Fibroblast of lung (primary cell): ENCODE results near the gene CMIP. TPM values are rescaled to one million over a fixed set of nuclear protein-coding genes. Genes with fewer than 3 reads are reported as not detected.

Source experiments
- DNase-seq, 2 donors: peaks; one replicate each; pipeline versions ENCODE4 v3.0.0 to v3.0.0-alpha.2; 2010; ENCODE audit warnings: low read depth in 2 of 2
- H2AFZ ChIP-seq: 2 replicates; pipeline ENCODE4 v1.5.1; 2012; ENCODE audit warnings: low read length, control low read depth, inconsistent platforms
- H3K27ac ChIP-seq: 2 replicates; pipeline ENCODE4 v1.5.1; 2011; ENCODE audit warnings: low read length, control low read depth; ENCODE audit not compliant: insufficient read depth
- H3K27me3 ChIP-seq: 2 replicates; pipeline ENCODE4 v1.5.1; 2011; ENCODE audit warnings: mild to moderate bottlenecking, low read length; ENCODE audit not compliant: control insufficient read depth, insufficient read depth
- H3K36me3 ChIP-seq: 2 replicates; pipeline ENCODE4 v1.5.1; 2011; ENCODE audit warnings: low read length; ENCODE audit not compliant: control insufficient read depth, insufficient read depth
- H3K4me1 ChIP-seq: 2 replicates; pipeline ENCODE4 v1.5.1; 2011; ENCODE audit warnings: low read length; ENCODE audit not compliant: control insufficient read depth, insufficient read depth; ENCODE audit errors: extremely low read depth
- H3K4me2 ChIP-seq: 2 replicates; pipeline ENCODE4 v1.5.1; 2011; ENCODE audit warnings: low read length, control low read depth; ENCODE audit not compliant: insufficient read depth; ENCODE audit errors: extremely low read depth
- H3K4me3 ChIP-seq, 4 experiments: fragments of 200-600 bp in 1 of 4; sonication (generic) in 1 of 4; replicated peaks in 1 of 4; 2 replicates each; pipeline ENCODE4 v1.5.1; 2011 to 2016; ENCODE audit warnings: low read length in 4 of 4, low read depth in 3 of 4, mild to moderate bottlenecking in 3 of 4, control low read depth in 2 of 4, inconsistent platforms in 1 of 4, mixed read lengths in 1 of 4; ENCODE audit not compliant: insufficient read depth in 1 of 4; ENCODE audit errors: control extremely low read depth in 1 of 4
- H3K79me2 ChIP-seq: 2 replicates; pipeline ENCODE4 v1.5.1; 2012; ENCODE audit warnings: mild to moderate bottlenecking, low read length, inconsistent platforms; ENCODE audit not compliant: control insufficient read depth, insufficient read depth
- H3K9ac ChIP-seq: 2 replicates; pipeline ENCODE4 v1.5.1; 2011; ENCODE audit warnings: mild to moderate bottlenecking, low read length, control low read depth; ENCODE audit not compliant: insufficient read depth
- H3K9me3 ChIP-seq: 2 replicates; pipeline ENCODE4 v1.5.1; 2012; ENCODE audit warnings: low read depth, low read length; ENCODE audit not compliant: control insufficient read depth, insufficient read depth
- H4K20me1 ChIP-seq: 2 replicates; pipeline ENCODE4 v1.5.1; 2011; ENCODE audit warnings: low read length; ENCODE audit not compliant: control insufficient read depth, insufficient read depth; ENCODE audit errors: extremely low read depth
- CTCF ChIP-seq, 2 donors: IDR thresholded peaks in 1 of 2; conservative IDR thresholded peaks in 1 of 2; 1 replicate in 1 of 2; 2 replicates in 1 of 2; pipeline ENCODE4 v1.5.1; 2011 to 2012; ENCODE audit warnings: low read length in 2 of 2, control low read depth in 1 of 2, inconsistent platforms in 1 of 2, low read depth in 1 of 2, mild to moderate bottlenecking in 1 of 2
- EZH2 ChIP-seq: IDR thresholded peaks from 2 replicates; pipeline ENCODE4 v1.5.1; 2012; ENCODE audit warnings: low read length, control low read depth, mild to moderate bottlenecking; ENCODE audit errors: missing control alignments
- polyA plus RNA-seq, 2 donors: library from polyadenylated mRNA; depleted of rRNA in 1 of 2; stranded (reverse) in 1 of 2; unstranded in 1 of 2; fragments of >200 nt; gene quantifications; 2 replicates each; pipeline ENCODE4 v1.2.1, GENCODE V29; 2011 to 2012; ENCODE audit warnings: missing spikeins in 1 of 2
- total RNA-seq: library from RNA; depleted of rRNA; stranded (reverse); fragments of >200 nt; gene quantifications from 2 replicates; pipeline ENCODE4 v1.2.1, GENCODE V29; 2014

The CMIP gene
- total and polyA plus RNA-seq, 2 donors (not counting 1 experiment from before 2014, with no cell fraction given) = 1.9 to 5.1 TPM

- no peak overlapping the region for H3K9ac ChIP-seq
- no peak overlapping the region for H2AFZ ChIP-seq
- no peaks in the 10 kb centered on the region for H3K36me3 ChIP-seq
- no peaks in the 10 kb centered on the region for H3K9me3 ChIP-seq
- H3K27ac ChIP-seq = no peak overlapping the region
- H3K27me3 ChIP-seq = no peaks in the 10 kb centered on the region
- no peaks in the 10 kb centered on the region for H3K79me2 ChIP-seq
- DNase-seq = no peak
- no peaks in the 10 kb centered on the region for H4K20me1 ChIP-seq
- H3K4me2 ChIP-seq = no peak overlapping the region
- no peak overlapping the region for H3K4me3 ChIP-seq
- TF ChIP-seq CTCF (conservative IDR thresholded peaks at IDR 0.05 in 1 of 2, IDR thresholded peaks at IDR 0.05 in 1 of 2; ENCODE audit: low read depth in 1 of 2, low read length in 2 of 2) (no peak), EZH2 (no peak)
- H3K4me1 ChIP-seq = peaks cover 6% of the 10 kb centered on the region
Measured at GRCh38 chr16:81565321-81566028, 120.9 kb downstream of the CMIP start.

- Histone ChIP-seq H3K4me3 (no peak overlapping the region), H2AFZ (no peak overlapping the region), H3K36me3 (no peaks in the 10 kb centered on the region), H3K27me3 (no peaks in the 10 kb centered on the region), H3K4me1 (peaks cover 6% of the 10 kb centered on the region), H3K9me3 (no peaks in the 10 kb centered on the region), H3K9ac (no peak overlapping the region), H4K20me1 (no peaks in the 10 kb centered on the region), H3K27ac (no peak overlapping the region), H3K4me2 (no peak overlapping the region), H3K79me2 (no peaks in the 10 kb centered on the region)
- DNase-seq = no peak
- no peak for TF ChIP-seq EZH2
- TF ChIP-seq CTCF (conservative IDR thresholded peaks at IDR 0.05 in 1 of 2, IDR thresholded peaks at IDR 0.05 in 1 of 2; ENCODE audit: low read depth in 1 of 2, low read length in 2 of 2) = no peak
Measured at GRCh38 chr16:81566086-81567007, 121.7 kb downstream of the CMIP start.

- Histone ChIP-seq H3K79me2 (no peaks in the 10 kb centered on the region), H4K20me1 (no peaks in the 10 kb centered on the region), H2AFZ (no peak overlapping the region), H3K4me2 (no peak overlapping the region), H3K4me1 (peaks cover 6% of the 10 kb centered on the region), H3K9me3 (no peaks in the 10 kb centered on the region), H3K9ac (no peak overlapping the region), H3K27me3 (no peaks in the 10 kb centered on the region), H3K27ac (no peak overlapping the region), H3K4me3 (no peak overlapping the region), H3K36me3 (no peaks in the 10 kb centered on the region)
- TF ChIP-seq EZH2 (no peak), CTCF (conservative IDR thresholded peaks at IDR 0.05 in 1 of 2, IDR thresholded peaks at IDR 0.05 in 1 of 2; ENCODE audit: low read depth in 1 of 2, low read length in 2 of 2) (no peak)
- no peak for DNase-seq
Measured at GRCh38 chr16:81567087-81567486, 122.5 kb downstream of the CMIP start.
